Measurements from ENCODE around the gene ARRDC3. TPM values are rescaled to one million over a fixed set of nuclear protein-coding genes. Genes with fewer than 3 reads are reported as not detected.
A peak's percentile ranks its signal among the peaks of the same experiment; 100 is the strongest.

Gene ARRDC3
- total and polyA plus RNA-seq, 2 experiments from 2014 or later: 46.0 to 61.2 TPM

DNA sequence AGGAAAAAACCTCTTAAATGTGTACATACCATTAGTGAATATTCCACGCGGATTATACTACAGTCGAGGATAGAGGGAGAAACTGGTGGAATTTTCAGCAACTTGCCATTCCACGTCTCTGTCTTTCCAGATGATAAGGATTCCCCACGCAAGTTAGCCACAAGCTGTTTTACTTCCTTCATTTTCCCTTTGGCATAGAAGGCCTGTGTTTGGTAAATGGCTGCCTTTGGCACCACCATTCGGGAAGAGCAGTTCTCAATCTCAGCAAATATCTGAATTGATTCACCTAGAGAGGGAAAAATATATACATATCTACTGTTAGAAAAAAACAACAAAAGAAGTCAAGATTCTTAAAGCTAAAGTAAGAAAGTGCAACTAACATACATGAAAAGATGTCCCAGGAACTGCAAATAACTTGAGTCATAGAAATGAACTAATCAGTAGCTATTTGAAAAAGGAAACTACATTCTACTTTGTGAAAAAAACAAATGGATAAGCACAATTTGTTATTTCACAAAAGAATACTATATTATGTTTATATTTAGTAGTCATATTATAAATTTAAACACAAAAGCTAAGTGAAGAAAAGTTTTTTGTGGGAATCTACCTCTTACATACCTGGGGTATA, 8.1 kb downstream of the ARRDC3 start:
- whole genome bisulfite sequencing, 2 experiments (ENCODE audit: low coverage in 1 of 2, low lambda C conversion rate in 2 of 2, missing lambda C conversion rate in 2 of 2): 92 to 94% methylated on average over 6 of the region's 6 CpGs
- peak; percentile 35 for DNase-seq
- Histone ChIP-seq H3K27ac (0 out of 2 replicates have a peak overlapping the region, but pooled peaks have one; percentile 6), H4K20me1 (ENCODE audit: insufficient read depth) (no peaks in the 10 kb centered on the region), H3K9me2 (ENCODE audit: insufficient read depth) (no peaks in the 10 kb centered on the region), H3F3A (ENCODE audit: insufficient read depth) (peaks cover 77% of the 10 kb centered on the region), H3K27me3 (replicated peaks; ENCODE audit: insufficient read depth) (no peaks in the 10 kb centered on the region), H2AFZ (no peak overlapping the region), H3K79me2 (ENCODE audit: insufficient read depth) (peaks cover 95% of the 10 kb centered on the region), H3K4me3 (no peak overlapping the region), H3K4me2 (ENCODE audit: unreplicated experiment) (no peak overlapping the region), H3K9ac (no peak overlapping the region; the same call in 1 of the 2 replicates), H3K4me1 (ENCODE audit: insufficient read depth) (peaks cover 44% of the 10 kb centered on the region), H3K36me3 (ENCODE audit: low read depth) (peaks cover 87% of the 10 kb centered on the region), H3K9me3 (ENCODE audit: low read depth) (no peaks in the 10 kb centered on the region)
- TF ChIP-seq EZH2 (IDR thresholded peaks at IDR 0.05; ENCODE audit: insufficient read depth, poor library complexity, severe bottlenecking) (no peak), EZH2phosphoT487 (IDR thresholded peaks at IDR 0.05; ENCODE audit: insufficient read depth, low read depth) (no peak)
- in situ Hi-C loops (cut with MboI): no loop called here

DNA sequence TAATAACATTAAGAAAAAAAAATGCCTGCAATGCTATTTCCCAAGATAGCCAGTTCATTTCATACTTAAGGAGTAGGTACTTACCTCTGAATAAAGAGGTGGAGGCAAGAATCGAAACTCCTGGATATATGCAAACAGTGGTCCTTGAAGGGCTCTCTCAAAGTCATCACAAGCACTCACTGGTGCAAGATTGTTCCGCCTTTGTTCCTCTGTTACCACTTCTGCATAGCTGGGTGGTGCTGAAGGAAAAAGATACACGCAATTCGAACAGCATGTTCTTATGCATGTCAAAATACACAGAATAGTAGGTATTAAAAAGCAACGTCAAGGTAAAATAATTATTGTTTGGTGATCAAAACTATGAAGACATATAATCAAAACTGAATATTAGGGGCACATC, 9.5 kb downstream of the ARRDC3 start:
- peaks cover 96% of the 10 kb centered on the region for H3K79me2 ChIP-seq (ENCODE audit: insufficient read depth)
- no peaks in the 10 kb centered on the region for H3K9me3 ChIP-seq (ENCODE audit: low read depth)
- peaks cover 41% of the 10 kb centered on the region for H3K4me1 ChIP-seq (ENCODE audit: insufficient read depth)
- no peak overlapping the region for H3K4me2 ChIP-seq (ENCODE audit: unreplicated experiment)
- DNase-seq: no peak
- no peak overlapping the region for H3K4me3 ChIP-seq
- TF ChIP-seq EZH2 (IDR thresholded peaks at IDR 0.05; ENCODE audit: insufficient read depth, poor library complexity, severe bottlenecking): no peak
- no peak for TF ChIP-seq EZH2phosphoT487 (IDR thresholded peaks at IDR 0.05; ENCODE audit: insufficient read depth, low read depth)
- H3K27me3 ChIP-seq (replicated peaks; ENCODE audit: insufficient read depth): no peaks in the 10 kb centered on the region
- in situ Hi-C loops (cut with MboI): no loop called here
- H3K9me2 ChIP-seq (ENCODE audit: insufficient read depth): no peaks in the 10 kb centered on the region
- no peak overlapping the region for H3K9ac ChIP-seq
- H3K27ac ChIP-seq: no peak overlapping the region
- H3F3A ChIP-seq (ENCODE audit: insufficient read depth): peaks cover 82% of the 10 kb centered on the region
- peaks cover 98% of the 10 kb centered on the region for H3K36me3 ChIP-seq (ENCODE audit: low read depth)
- H4K20me1 ChIP-seq (ENCODE audit: insufficient read depth): no peaks in the 10 kb centered on the region
- no peak overlapping the region for H2AFZ ChIP-seq
- WGBS, 2 experiments (ENCODE audit: low coverage in 1 of 2, low lambda C conversion rate in 2 of 2, missing lambda C conversion rate in 2 of 2): 77% methylated on average over 5 of the region's 5 CpGs

DNA sequence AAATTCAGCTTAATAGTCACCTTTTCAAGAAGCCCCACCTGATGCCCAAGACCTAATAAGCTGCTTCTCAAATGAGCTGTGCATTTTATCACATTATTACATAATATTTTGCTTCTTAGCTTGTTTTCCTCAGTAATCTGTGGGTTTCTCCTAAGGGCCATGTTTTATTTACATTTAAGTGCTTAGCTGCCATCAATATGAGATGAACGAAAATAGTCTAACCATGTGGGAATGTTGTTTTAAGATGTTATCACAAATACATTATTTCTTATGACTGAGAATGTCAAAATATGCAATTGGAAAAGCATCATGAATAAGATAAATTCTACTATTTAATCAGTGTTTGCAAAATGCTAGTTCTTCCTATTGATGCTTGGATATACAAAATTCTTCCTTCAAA, 10.1 kb downstream of the ARRDC3 start:
- Histone ChIP-seq H3K27ac (0 out of 2 replicates have a peak overlapping the region, but pooled peaks have one; percentile 13), H3K36me3 (ENCODE audit: low read depth) (peaks cover 98% of the 10 kb centered on the region), H3K27me3 (replicated peaks; ENCODE audit: insufficient read depth) (no peaks in the 10 kb centered on the region), H3K9ac (no peak overlapping the region; the same call in 1 of the 2 replicates), H3K4me3 (no peak overlapping the region), H3K9me2 (ENCODE audit: insufficient read depth) (no peaks in the 10 kb centered on the region), H3K4me1 (ENCODE audit: insufficient read depth) (peaks cover 35% of the 10 kb centered on the region), H3K79me2 (ENCODE audit: insufficient read depth) (peaks cover 93% of the 10 kb centered on the region), H3K9me3 (ENCODE audit: low read depth) (no peaks in the 10 kb centered on the region), H3F3A (ENCODE audit: insufficient read depth) (peaks cover 83% of the 10 kb centered on the region), H3K4me2 (ENCODE audit: unreplicated experiment) (no peak overlapping the region), H4K20me1 (ENCODE audit: insufficient read depth) (no peaks in the 10 kb centered on the region), H2AFZ (no peak overlapping the region)
- TF ChIP-seq EZH2 (IDR thresholded peaks at IDR 0.05; ENCODE audit: insufficient read depth, poor library complexity, severe bottlenecking) (no peak), EZH2phosphoT487 (IDR thresholded peaks at IDR 0.05; ENCODE audit: insufficient read depth, low read depth) (no peak)
- in situ Hi-C loops (cut with MboI): no loop called here
- 79 to 82% methylated on average over 1 of the region's 1 CpG for WGBS, 2 experiments (ENCODE audit: low coverage in 1 of 2, low lambda C conversion rate in 2 of 2, missing lambda C conversion rate in 2 of 2)
- no peak for DNase-seq

DNA sequence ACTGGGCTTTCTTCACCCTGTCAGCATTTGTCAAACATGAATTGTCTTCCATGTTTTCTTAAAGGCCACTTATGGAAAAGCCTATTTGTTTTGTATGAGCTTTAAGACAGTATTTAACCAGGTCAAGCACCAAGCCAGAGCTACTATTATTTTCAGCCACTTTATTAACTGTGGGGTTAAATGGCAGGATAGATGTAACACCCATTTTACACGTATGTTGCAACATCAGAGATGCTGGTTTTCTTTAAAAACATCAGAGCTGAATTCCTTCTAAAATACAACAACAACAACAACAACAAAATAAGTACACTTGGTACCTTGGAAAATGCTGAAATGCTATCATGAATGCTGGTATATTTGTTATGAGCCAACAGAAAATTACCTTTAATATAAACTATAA, 13.6 kb downstream of the ARRDC3 start:
- Histone ChIP-seq H3K4me3 (no peak overlapping the region), H4K20me1 (ENCODE audit: insufficient read depth) (no peaks in the 10 kb centered on the region), H3K36me3 (ENCODE audit: low read depth) (peaks cover 73% of the 10 kb centered on the region), H3F3A (ENCODE audit: insufficient read depth) (peaks cover 74% of the 10 kb centered on the region), H3K9ac (no peak overlapping the region), H3K9me3 (ENCODE audit: low read depth) (no peaks in the 10 kb centered on the region), H3K4me2 (ENCODE audit: unreplicated experiment) (no peak overlapping the region), H2AFZ (no peak overlapping the region), H3K27me3 (replicated peaks; ENCODE audit: insufficient read depth) (no peaks in the 10 kb centered on the region), H3K4me1 (ENCODE audit: insufficient read depth) (0 out of 2 replicates have a peak, but pooled peaks cover 7% of the 10 kb centered on the region), H3K9me2 (ENCODE audit: insufficient read depth) (no peaks in the 10 kb centered on the region), H3K79me2 (ENCODE audit: insufficient read depth) (peaks cover 58% of the 10 kb centered on the region), H3K27ac (no peak overlapping the region)
- TF ChIP-seq EZH2phosphoT487 (IDR thresholded peaks at IDR 0.05; ENCODE audit: insufficient read depth, low read depth) (no peak), EZH2 (IDR thresholded peaks at IDR 0.05; ENCODE audit: insufficient read depth, poor library complexity, severe bottlenecking) (no peak)
- no peak for DNase-seq
- 26 to 38% methylated on average over 1 of the region's 1 CpG for WGBS, 2 experiments (ENCODE audit: low coverage in 1 of 2, low lambda C conversion rate in 2 of 2, missing lambda C conversion rate in 2 of 2)
- in situ Hi-C loops (cut with MboI): no loop called here
